Thoracic aorta (tissue), 2 donors: ENCODE results near the gene SLU7. TPM values are rescaled to one million over a fixed set of nuclear protein-coding genes. Genes with fewer than 3 reads are reported as not detected.

Source experiments
- ATAC-seq: fragments of 150-250 bp; one replicate; pipeline ENCODE4 v1.8.0; 2017; ENCODE audit warnings: low read depth; ENCODE audit not compliant: insufficient number of reproducible peaks, low FRiP score
- DNase-seq: peaks from one replicate; pipeline ENCODE4 v3.0.0-alpha.2; 2020; ENCODE audit warnings: low spot score
- H3K27ac ChIP-seq, 2 donors: fragments of 200-600 bp; sonication (generic); 1 replicate in 1 of 2; 2 replicates in 1 of 2; pipeline ENCODE4 v1.5.1; 2016; ENCODE audit warnings: mild to moderate bottlenecking in 2 of 2, moderate library complexity in 2 of 2
- H3K27me3 ChIP-seq: fragments of 200-600 bp; sonication (generic); replicated peaks from 2 replicates; pipeline ENCODE4 v1.6.0; 2016; ENCODE audit warnings: mild to moderate bottlenecking; ENCODE audit not compliant: insufficient read depth
- H3K36me3 ChIP-seq: fragments of 200-600 bp; sonication (generic); one replicate; pipeline ENCODE4 v1.5.1; 2016
- H3K4me1 ChIP-seq, 2 donors: fragments of 200-600 bp; sonication (generic); 1 replicate in 1 of 2; 2 replicates in 1 of 2; pipeline versions ENCODE4 v1.5.1 to v1.6.0; 2016; ENCODE audit warnings: low read depth in 2 of 2, mild to moderate bottlenecking in 1 of 2; ENCODE audit not compliant: control insufficient read depth in 1 of 2
- H3K4me3 ChIP-seq: fragments of 200-600 bp; sonication (generic); 2 replicates; pipeline ENCODE4 v1.5.1; 2016; ENCODE audit warnings: mild to moderate bottlenecking
- H3K9me3 ChIP-seq: fragments of 200-600 bp; sonication (generic); 2 replicates; pipeline ENCODE4 v1.5.1; 2016
- total RNA-seq, 2 donors: library from RNA; depleted of rRNA; stranded (reverse); fragments of >200 nt; gene quantifications; one replicate each; pipeline versions ENCODE4 v1.1.0 to v1.2.3, GENCODE V29; 2016
- TF ChIP-seq, protein P1 (sequence below): fragments of 200-600 bp; sonication (generic); IDR thresholded peaks from one replicate; pipeline ENCODE4 v1.5.1; 2019; ENCODE audit warnings: antibody characterized with exemption

Gene SLU7
- total RNA-seq, 2 donors from 2014 or later, result 62.8 to 63.5 TPM

DNA sequence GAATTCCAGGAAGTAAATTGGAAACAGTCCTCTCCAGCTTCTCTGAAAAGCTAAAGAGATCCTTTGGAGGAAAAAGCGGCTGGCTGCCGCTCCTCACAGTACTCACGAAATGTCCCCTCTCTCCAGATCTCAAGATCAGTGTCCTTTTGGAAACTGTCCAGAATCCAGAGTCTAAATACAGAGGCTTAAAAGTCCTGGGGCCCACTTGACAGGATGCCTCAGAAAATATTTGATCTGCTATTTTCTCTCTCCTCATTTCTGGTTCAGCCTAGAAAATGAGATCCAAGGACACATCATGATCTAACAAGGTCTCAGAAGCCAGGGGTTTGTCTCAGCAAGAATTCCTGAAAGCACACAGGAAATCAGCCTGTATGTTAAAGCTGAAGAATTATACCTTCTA is 55.7 kb downstream of the SLU7 start:
- TF ChIP-seq, protein P1, sequence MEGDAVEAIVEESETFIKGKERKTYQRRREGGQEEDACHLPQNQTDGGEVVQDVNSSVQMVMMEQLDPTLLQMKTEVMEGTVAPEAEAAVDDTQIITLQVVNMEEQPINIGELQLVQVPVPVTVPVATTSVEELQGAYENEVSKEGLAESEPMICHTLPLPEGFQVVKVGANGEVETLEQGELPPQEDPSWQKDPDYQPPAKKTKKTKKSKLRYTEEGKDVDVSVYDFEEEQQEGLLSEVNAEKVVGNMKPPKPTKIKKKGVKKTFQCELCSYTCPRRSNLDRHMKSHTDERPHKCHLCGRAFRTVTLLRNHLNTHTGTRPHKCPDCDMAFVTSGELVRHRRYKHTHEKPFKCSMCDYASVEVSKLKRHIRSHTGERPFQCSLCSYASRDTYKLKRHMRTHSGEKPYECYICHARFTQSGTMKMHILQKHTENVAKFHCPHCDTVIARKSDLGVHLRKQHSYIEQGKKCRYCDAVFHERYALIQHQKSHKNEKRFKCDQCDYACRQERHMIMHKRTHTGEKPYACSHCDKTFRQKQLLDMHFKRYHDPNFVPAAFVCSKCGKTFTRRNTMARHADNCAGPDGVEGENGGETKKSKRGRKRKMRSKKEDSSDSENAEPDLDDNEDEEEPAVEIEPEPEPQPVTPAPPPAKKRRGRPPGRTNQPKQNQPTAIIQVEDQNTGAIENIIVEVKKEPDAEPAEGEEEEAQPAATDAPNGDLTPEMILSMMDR, result no peak
- ATAC-seq (no peak), DNase-seq (no peak)
- peak overlapping the region; percentile 33 to 40 for H3K27ac ChIP-seq
- H3K4me1 ChIP-seq, result peaks cover 19 to 82% of the 10 kb centered on the region in 2 donors
- H3K36me3 ChIP-seq, result no peaks in the 10 kb centered on the region
- H3K9me3 ChIP-seq, result no peaks in the 10 kb centered on the region
- H3K4me3 ChIP-seq, result no peak overlapping the region
- no peaks in the 10 kb centered on the region for H3K27me3 ChIP-seq

DNA sequence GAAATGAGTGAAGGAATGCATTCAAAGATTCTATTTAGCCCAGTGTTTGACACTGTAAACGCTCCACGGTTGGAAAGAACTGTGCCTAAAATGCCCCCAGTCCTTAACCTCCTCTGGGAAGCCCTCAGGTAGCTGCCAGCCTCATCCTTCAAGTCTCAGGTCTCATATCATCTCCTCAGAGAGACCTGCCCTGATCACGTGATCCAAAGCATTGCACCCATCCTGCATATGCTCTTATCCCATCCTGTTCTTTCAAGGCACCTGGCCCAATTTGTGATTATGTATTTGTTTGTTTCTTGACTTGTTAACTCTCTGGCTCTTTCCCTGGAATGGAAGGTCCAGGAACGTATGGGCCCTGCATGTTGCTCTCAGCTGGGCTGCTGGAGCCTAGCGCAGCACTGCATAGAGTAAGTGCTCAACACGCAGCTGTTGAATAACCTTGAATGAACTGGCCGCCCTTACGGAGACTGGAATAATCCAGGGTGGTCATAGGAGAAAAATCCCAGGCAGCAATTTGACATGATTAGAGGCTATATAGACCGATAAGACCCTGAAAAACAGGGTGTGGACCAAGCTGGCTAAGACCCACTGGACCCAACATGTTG is 57.2 kb downstream of the SLU7 start:
- no peaks in the 10 kb centered on the region for H3K36me3 ChIP-seq
- ATAC-seq (no peak), DNase-seq (no peak)
- TF ChIP-seq, protein P1, result no peak
- no peaks in the 10 kb centered on the region for H3K9me3 ChIP-seq
- peaks cover 29 to 82% of the 10 kb centered on the region in 2 donors for H3K4me1 ChIP-seq
- peak overlapping the region in 1 of 2 donors; percentile 40 for H3K27ac ChIP-seq
- no peak overlapping the region for H3K4me3 ChIP-seq
- H3K27me3 ChIP-seq, result no peaks in the 10 kb centered on the region

DNA sequence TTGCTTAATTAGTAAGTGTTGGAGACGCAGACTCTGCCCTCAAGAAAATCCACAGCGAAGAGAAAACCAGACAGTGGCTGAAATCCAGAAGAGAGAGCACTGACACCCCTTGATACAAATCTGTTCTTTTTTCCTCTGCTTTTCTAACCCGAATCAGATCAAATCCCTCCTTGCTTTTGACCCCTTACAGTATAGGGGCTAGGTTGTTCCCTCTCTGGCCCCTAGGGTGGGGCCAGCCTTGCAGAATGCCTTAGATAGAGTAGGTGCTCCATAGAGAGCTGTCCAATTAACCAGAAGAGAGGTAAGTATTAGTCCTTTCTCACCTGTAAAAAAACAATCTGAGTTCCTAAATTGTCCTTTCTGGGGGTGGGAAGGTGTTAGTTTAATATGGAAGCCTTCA is 58.6 kb downstream of the SLU7 start:
- Histone ChIP-seq H3K4me1 (peaks cover 31 to 82% of the 10 kb centered on the region in 2 donors), H3K27me3 (no peaks in the 10 kb centered on the region), H3K27ac (peak overlapping the region; percentile 65 to 68), H3K36me3 (no peaks in the 10 kb centered on the region), H3K9me3 (no peaks in the 10 kb centered on the region), H3K4me3 (peak overlapping the region; percentile 36)
- DNase-seq (no peak), ATAC-seq (no peak)
- TF ChIP-seq, protein P1, result peak; percentile 9

DNA sequence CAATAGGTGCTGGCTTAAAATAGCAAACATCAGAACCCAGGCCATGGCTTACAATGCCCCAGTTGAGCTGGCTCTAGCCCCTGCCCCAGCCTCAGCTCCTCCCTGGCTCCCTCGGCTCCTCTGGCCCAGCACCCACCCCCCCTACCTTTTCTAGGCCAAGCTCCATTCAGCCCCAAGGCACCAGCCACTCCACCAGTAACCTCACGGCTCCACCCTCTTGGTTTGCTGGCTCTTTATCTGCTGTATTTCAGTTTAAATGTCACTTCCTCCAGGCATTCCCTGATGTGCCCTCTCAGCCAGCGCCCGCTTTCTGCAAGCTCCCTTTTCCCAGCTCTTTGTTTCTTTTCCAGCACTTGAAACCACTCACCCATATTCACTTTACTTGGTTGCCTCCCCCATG is 59.1 kb downstream of the SLU7 start:
- Histone ChIP-seq H3K4me1 (peaks cover 31 to 82% of the 10 kb centered on the region in 2 donors), H3K36me3 (no peaks in the 10 kb centered on the region), H3K9me3 (no peaks in the 10 kb centered on the region), H3K27me3 (no peaks in the 10 kb centered on the region), H3K4me3 (peak overlapping the region; percentile 36), H3K27ac (peak overlapping the region; percentile 65 to 68)
- ATAC-seq, result no peak
- no peak for DNase-seq
- TF ChIP-seq, protein P1, result no peak

DNA sequence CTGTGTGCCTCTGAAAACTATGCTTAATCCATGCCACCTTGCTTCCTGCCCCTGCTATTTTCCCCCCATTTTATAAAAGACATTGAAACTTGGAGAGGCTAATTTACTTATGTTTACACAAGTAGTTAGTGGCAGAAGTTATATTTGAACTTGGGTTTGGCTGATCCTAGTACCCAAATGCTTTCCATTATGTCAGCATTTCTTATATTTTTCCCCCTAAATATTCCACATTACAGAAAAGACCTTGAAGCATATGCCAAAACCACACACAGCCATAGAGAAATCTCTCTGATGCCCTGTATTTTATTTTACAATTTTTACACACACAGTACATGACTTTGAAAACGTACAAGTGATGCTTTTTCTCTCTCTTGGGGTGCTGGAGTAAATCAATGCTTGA is 59.6 kb downstream of the SLU7 start:
- DNase-seq (no peak), ATAC-seq (no peak)
- H3K4me1 ChIP-seq, result peaks cover 31 to 82% of the 10 kb centered on the region in 2 donors
- H3K9me3 ChIP-seq, result no peaks in the 10 kb centered on the region
- peak overlapping the region; percentile 65 to 81 for H3K27ac ChIP-seq
- no peak overlapping the region for H3K4me3 ChIP-seq
- TF ChIP-seq, protein P1, result no peak
- no peaks in the 10 kb centered on the region for H3K27me3 ChIP-seq
- H3K36me3 ChIP-seq, result no peaks in the 10 kb centered on the region
